NCI-H128 (cell line): ENCODE data around the gene CCNC.

ENCODE experiments used
- DNase-seq: peaks from one replicate; lab custom pipeline; 2025; ENCODE audit not compliant: unreplicated experiment; lab: John Stamatoyannopoulos, UW

CCNC gene

GRCh38 chr6:99568103-99568933 is at the start of gene CCNC:
CCNC (minus strand) TSS chr6:99568660; CDS start chr6:99568527, 133 bp downstream.
- peak; percentile 92 for DNase-seq

- no peak for DNase-seq
These were observed 48.7 kb upstream of the CCNC start for GRCh38 chr6:99617131-99617530.

DNA sequence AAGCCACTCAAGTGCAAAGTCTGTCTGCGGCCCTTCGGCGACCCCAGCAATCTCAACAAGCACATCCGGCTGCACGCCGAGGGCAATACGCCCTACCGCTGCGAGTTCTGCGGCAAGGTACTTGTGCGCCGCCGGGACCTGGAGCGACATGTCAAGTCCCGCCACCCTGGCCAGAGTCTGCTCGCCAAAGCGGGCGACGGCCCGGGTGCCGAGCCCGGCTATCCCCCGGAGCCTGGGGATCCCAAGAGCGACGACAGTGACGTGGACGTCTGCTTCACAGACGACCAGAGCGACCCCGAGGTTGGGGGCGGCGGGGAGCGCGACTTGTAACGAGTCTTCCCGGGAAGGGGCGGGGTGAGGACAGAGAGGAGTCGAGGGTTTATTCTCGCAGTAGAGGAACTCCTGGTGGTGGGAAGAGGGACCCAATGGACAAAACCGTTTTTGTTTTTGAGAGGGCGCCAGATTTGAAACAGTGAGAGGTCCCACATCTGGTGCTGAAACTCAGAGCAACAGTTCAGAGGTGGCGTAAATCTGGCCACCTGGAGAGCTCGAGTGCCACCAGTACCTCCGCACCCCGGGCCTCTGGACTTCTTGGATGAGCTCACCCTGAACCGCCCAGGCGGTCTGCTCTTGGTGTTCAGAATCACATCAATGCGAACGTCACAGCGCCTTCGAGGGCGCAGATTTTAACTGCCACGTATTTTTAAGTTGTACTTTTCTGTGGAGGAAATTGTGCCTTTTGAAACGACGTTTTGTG is 46.1 kb upstream of the CCNC start:
- DNase-seq, result peak; percentile 22

- DNase-seq, result peak; percentile 26
These were observed 45.4 kb upstream of the CCNC start for GRCh38 chr6:99613705-99614429.

DNA sequence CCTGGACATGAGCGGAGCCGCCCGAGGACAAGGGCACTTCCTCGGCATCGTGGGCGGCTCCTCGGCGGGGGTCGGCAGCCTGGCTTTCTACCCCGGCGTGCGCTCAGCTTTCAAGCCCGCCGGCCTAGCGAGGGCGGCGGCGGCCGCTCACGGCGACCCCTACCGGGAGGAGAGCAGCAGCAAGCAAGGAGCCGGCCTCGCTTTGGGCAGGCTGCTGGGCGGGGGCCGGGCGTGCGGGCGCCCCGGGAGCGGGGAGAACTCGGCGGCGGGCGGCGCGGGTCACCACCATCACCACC is 44.9 kb upstream of the CCNC start:
- DNase-seq, result no peak

GRCh38 chr6:99612551-99613408 is 44.3 kb upstream of the CCNC start:
- DNase-seq, result no peak

GRCh38 chr6:99611148-99611547 is 42.7 kb upstream of the CCNC start:
- DNase-seq, result no peak

DNA sequence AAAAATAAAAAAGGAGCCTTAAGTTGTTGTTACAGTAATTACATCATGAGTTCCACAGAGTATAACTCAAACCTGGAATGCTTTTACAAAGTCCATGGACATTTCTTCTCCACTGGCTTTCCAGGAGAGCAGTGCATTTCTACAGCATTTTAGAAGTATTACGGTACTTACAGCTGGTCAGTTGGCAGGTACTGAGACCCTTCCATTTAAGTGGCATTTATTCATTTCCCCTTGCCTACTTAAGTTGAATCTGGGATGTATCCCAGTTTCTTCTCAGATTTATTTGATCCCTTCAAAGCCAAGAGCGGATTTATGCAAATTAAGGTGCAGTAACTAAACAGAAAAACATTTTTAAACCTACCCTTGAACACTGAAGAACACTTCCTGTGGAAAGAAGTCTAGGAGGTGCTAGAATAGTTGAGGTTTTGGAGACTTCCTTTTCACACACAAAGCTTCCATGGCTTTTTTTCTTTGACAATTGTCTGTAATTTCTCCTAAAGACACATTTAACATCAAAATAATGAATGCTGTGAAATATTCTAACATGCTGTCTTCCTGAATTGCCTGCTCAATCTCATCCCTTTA is 41.5 kb upstream of the CCNC start:
- DNase-seq, result no peak

GRCh38 chr6:99608886-99609482 is 40.5 kb upstream of the CCNC start:
- no peak for DNase-seq

- DNase-seq, result no peak
These were observed 39.8 kb upstream of the CCNC start for GRCh38 chr6:99608059-99608885.

DNA sequence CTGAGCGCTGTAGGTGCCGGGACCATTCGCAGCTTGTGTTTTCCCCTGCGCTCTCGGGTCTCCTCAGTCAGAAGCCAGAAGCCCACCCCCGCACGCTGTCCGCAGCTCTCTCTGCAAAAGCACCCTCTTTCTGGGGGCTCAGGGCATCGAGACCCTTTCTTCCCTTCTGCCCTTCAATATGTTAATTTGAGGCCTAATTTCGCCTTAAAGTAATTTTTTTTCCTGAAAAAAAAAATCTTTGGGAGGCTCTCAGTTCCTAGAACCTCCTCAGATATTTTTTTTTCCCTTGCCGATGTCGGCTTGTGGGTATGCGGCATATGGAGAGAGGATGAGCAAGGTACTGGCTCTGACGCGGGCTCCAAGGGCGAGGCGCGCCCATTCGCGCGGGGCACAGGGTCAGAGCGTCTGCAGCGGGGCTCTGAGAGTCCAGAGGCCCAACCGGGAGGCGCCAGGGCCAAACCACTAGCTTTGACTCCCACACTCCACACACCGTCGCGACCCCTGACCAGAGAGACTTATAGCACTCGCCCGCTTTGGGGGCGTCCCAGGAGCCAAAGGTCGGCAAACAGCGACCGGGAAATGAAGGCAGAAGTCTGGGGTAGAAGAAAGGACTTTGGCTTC is 39.1 kb upstream of the CCNC start:
- no peak for DNase-seq

DNA sequence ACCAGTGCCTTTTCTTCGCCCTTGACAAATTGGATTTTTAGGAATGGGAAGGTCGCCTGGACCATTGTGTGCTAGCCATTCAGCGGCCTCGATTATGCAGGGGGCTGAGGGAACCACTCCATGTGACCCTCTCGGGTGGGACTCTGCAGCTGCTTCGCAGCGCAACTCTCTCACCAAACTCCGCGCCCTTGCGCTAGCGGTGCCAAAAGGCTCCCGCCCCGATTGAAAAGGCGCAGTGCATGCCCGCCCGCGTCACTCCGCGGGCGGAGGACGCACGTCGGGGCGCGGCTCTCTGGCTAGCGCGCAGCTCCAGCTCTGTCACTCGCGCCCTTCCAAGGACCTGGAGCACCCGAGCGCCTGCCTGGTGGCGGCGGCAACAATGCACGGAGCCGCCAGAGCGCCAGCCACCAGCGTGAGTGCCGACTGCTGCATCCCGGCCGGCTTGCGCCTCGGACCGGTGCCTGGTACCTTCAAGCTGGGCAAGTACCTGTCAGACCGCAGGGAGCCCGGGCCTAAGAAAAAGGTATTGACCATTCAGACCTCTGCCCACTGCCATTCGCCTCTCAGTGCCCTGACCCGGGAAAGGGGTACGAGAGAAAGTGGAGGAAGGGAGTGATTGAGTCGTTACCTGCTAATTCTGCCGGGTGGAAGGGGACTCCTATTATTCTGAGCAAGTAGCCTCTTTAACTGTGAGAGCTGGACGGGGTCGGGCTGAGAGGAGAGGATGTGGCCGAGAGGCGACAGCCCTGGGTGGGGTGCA is 38.4 kb upstream of the CCNC start, which contains the start of gene PRDM13:
TSS of gene PRDM13 (plus strand) at position 178 of the 760 bp plus-strand sequence. CDS start at position 380, 202 bp downstream.
- DNase-seq, result no peak

DNA sequence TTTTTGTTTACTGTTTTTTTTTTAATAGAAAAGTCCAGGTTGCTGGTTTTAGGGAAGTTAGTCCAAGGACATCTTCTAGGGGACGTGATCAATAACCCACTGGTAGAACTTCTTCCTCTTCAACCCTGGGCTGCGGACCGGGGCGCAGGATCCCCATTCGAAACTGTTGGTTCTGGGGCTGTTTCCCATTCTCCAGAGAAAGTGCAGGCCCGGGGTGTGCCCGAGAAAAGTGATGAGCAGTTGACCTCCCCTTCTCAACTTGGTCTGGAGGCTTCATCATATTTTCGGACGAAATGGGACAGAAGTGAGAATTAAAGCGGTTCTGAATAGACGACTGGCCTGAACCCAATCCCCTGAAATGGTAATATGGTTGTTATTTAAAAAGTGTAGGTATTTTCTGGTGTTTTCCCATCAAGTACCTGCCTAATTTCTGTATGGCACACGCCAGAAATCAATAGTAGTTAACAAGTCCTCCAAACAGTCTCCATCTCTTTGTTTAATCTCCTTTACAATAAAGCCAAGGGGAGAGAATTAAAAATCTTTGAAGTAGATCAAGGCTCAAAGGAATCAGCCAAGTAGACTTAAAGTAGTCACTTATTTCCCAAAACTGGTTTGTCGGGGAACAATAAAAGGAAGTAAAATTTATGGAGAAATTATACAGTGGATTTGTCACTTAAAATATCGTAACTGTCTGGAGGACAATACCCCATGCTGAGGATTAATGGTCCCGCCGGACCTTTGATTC is 37.6 kb upstream of the CCNC start:
- no peak for DNase-seq

DNA sequence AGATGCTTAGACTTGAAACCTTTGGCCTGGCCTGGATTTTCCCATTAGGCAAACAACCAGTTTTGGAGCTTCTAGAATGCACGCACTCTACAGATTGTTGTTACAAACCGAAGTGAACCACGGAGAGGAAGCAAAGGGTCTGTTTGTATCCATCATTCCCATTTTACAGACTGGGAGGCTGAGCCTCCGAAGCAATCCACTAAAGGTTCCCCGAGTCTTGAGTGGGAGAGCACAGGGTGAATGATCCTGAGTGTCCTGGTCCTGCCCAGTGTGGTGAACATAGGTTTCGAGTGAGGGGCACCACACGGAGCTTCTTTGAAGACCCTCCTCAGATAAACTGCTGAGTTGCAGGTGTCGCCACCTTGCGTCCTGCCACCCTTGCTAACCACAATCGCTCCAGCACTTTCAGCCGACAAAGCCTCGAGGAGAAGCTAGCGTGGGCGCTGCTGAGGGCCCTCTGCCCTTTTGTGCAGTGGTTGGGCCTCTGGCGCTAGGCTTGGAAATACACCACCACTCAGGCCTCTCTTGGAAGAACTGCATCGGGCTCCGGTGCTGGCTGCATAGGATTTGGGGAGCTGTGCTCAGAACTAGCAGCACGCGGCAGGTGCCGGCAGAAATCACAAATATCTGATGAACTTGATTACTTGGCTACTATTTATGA is 36.7 kb upstream of the CCNC start:
- no peak for DNase-seq

- DNase-seq, result no peak
These were observed 36.0 kb upstream of the CCNC start for GRCh38 chr6:99604166-99605073.
